ENCODE measurements around the gene FBXO28.

DNA sequence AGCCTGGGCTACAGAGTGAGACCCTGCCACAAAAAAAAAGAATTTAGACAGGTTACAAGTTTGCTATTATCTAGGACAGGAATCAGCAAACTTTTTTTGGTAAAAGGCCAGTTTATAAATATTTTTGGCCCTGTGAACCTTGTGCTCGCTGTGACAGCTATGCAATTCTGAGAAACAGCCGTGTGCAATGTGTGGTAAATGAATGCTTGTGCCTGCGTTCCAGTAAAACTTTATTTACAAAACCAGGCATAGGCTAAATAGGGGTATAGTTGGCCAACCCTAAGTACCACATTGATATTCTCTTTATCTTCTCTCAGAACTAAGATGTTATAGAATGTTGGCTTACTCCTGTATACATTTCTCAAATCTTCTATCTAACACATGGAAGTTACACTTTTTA is 24.3 kb downstream of the FBXO28 start:
- TF ChIP-seq, protein P1, sequence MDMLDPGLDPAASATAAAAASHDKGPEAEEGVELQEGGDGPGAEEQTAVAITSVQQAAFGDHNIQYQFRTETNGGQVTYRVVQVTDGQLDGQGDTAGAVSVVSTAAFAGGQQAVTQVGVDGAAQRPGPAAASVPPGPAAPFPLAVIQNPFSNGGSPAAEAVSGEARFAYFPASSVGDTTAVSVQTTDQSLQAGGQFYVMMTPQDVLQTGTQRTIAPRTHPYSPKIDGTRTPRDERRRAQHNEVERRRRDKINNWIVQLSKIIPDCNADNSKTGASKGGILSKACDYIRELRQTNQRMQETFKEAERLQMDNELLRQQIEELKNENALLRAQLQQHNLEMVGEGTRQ (IDR thresholded peaks at IDR 0.05; ENCODE audit: borderline replicate concordance, low read depth, low read length): no peak
- no peak for TF ChIP-seq FOXK2 (IDR thresholded peaks at IDR 0.05)
